Panc1 (cell line): Measurements from ENCODE around the gene DUS1L. TPM values are rescaled to one million over a fixed set of nuclear protein-coding genes. Genes with fewer than 3 reads are reported as not detected.

Experiments
- ATAC-seq: fragments of 200-7000 bp; cut with Tn5 transposase; 2 replicates; pipeline ENCODE4 v1.9.1; 2020; ENCODE audit warnings: mild to moderate bottlenecking, moderate library complexity
- BruUV-seq: library from RNA; stranded (reverse); fragments of 400-500 nt; replicated peaks from 2 replicates; lab custom pipeline; 2021; lab: Mats Ljungman, UMichigan
- CTCF ChIA-PET: fragments of 300-600 bp; sonication (Branson Sonifier 250); formaldehyde crosslinking; loops from one replicate; lab custom pipeline; 2022; ENCODE audit warnings: antibody characterized with exemption; lab: Charles Lee
- POLR2A ChIA-PET: fragments of 300-600 bp; sonication (Branson Sonifier 250); formaldehyde crosslinking; loops from one replicate; lab custom pipeline; 2022; ENCODE audit warnings: antibody characterized with exemption; lab: Charles Lee
- DNase-seq: peaks from one replicate; pipeline ENCODE4 v3.0.0-alpha.2; 2010; ENCODE audit warnings: low read depth, low spot score
- H3K27ac ChIP-seq: 2 replicates; pipeline ENCODE4 v1.5.1; 2011; ENCODE audit warnings: mild to moderate bottlenecking, low read length, inconsistent platforms
- H3K27me3 ChIP-seq: fragments of 200-500 bp; sonication (Bioruptor generic); 2 replicates; pipeline ENCODE4 v1.6.0; 2014; ENCODE audit warnings: low read length, inconsistent platforms; ENCODE audit not compliant: control insufficient read depth, insufficient read depth
- H3K36me3 ChIP-seq: fragments of 200-500 bp; sonication (Bioruptor generic); 2 replicates; pipeline ENCODE4 v1.5.1; 2014; ENCODE audit warnings: inconsistent platforms, mild to moderate bottlenecking, low read length, moderate library complexity; ENCODE audit not compliant: control insufficient read depth, insufficient read depth
- H3K4me1 ChIP-seq: 2 replicates; pipeline ENCODE4 v1.5.1; 2011; ENCODE audit warnings: inconsistent platforms, mild to moderate bottlenecking, low read length, moderate library complexity; ENCODE audit not compliant: control insufficient read depth, insufficient read depth
- H3K4me3 ChIP-seq, 2 experiments: 2 replicates each; pipeline ENCODE4 v1.5.1; 2011 to 2012; ENCODE audit warnings: low read depth in 2 of 2, low read length in 2 of 2, mild to moderate bottlenecking in 2 of 2, inconsistent platforms in 1 of 2, moderate library complexity in 1 of 2
- H3K9me3 ChIP-seq: fragments of 200-500 bp; sonication (Bioruptor generic); 2 replicates; pipeline ENCODE4 v1.5.1; 2014; ENCODE audit warnings: low read depth, mild to moderate bottlenecking, inconsistent platforms, low read length, moderate library complexity; ENCODE audit not compliant: control insufficient read depth, insufficient read depth
- CTCF ChIP-seq: fragments of 450-650 bp; IDR thresholded peaks from 2 replicates; pipeline ENCODE4 v1.5.1; 2017; ENCODE audit warnings: mild to moderate bottlenecking
- POLR2AphosphoS5 ChIP-seq: IDR thresholded peaks from 2 replicates; pipeline ENCODE4 v1.6.1; 2012; ENCODE audit warnings: mild to moderate bottlenecking, low read depth, low read length, moderate library complexity
- REST ChIP-seq, 2 experiments: IDR thresholded peaks; 2 replicates each; pipeline ENCODE4 v1.6.1; 2011 to 2012; ENCODE audit warnings: low read depth in 2 of 2, control low read depth in 1 of 2, low read length in 1 of 2, mild to moderate bottlenecking in 1 of 2, moderate library complexity in 1 of 2; ENCODE audit not compliant: insufficient read depth in 1 of 2
- SIN3A ChIP-seq: IDR thresholded peaks from 2 replicates; pipeline ENCODE4 v1.6.1; 2012; ENCODE audit warnings: low read depth, mild to moderate bottlenecking, low read length, moderate library complexity, borderline replicate concordance; ENCODE audit not compliant: insufficient read depth
- TCF7L2 ChIP-seq: IDR thresholded peaks from 2 replicates; pipeline ENCODE4 v1.6.1; 2011; ENCODE audit warnings: mild to moderate bottlenecking, low read depth, low read length, inconsistent platforms
- in situ Hi-C: cut with HindIII; loops from 2 replicates; pipeline ENCODE4 v1.10.0; 2016; ENCODE audit warnings: low sequenced_read_pairs, low pct_unique_long_range_greater_than_20kb
- intact Hi-C: fragments of 100-400 bp; cut with micrococcal nuclease; formaldehyde crosslinking; loops from one replicate; pipeline ENCODE4 v1.10.0; 2022; ENCODE audit not compliant: unreplicated experiment
- total RNA-seq: library from RNA; stranded (reverse); gene quantifications from one replicate; pipeline ENCODE4 v1.2.1, GENCODE V29; 2021; ENCODE audit not compliant: unreplicated experiment

The DUS1L gene
- total RNA-seq, 1 experiment from 2014 or later: 115 TPM

- CTCF ChIA-PET: no interaction called here
- Histone ChIP-seq H3K27me3 (no peaks in the 10 kb centered on the region), H3K36me3 (no peaks in the 10 kb centered on the region), H3K9me3 (no peaks in the 10 kb centered on the region), H3K4me3 (no peak overlapping the region), H3K4me1 (no peaks in the 10 kb centered on the region), H3K27ac (no peak overlapping the region)
- TF ChIP-seq CTCF (no peak), TCF7L2 (no peak), POLR2AphosphoS5 (no peak), REST (IDR thresholded peaks at IDR 0.05; ENCODE audit: insufficient read depth in 1 of 2, low read depth in 2 of 2, low read length in 1 of 2) (no peak), SIN3A (no peak)
- no TSS peak for BruUV-seq
- ATAC-seq (no peak), DNase-seq (no peak)
- in situ Hi-C loops (no loop called here), intact Hi-C loops (no loop called here)
- POLR2A ChIA-PET: no interaction called here
Measured at GRCh38 chr17:82043507-82043906, 22.1 kb downstream of the DUS1L start.

- in situ Hi-C loops: no loop called here
- TF ChIP-seq REST (IDR thresholded peaks at IDR 0.05; ENCODE audit: insufficient read depth in 1 of 2, low read depth in 2 of 2, low read length in 1 of 2): no peak
- TF ChIP-seq POLR2AphosphoS5: no peak
- no peak for TF ChIP-seq TCF7L2
- no peaks in the 10 kb centered on the region for H3K4me1 ChIP-seq
- no peak for DNase-seq
- H3K27ac ChIP-seq: no peak overlapping the region
- no TSS peak for BruUV-seq
- H3K36me3 ChIP-seq: no peaks in the 10 kb centered on the region
- no peaks in the 10 kb centered on the region for H3K9me3 ChIP-seq
- intact Hi-C loops: no loop called here
- no peak for ATAC-seq
- no peaks in the 10 kb centered on the region for H3K27me3 ChIP-seq
- POLR2A ChIA-PET: no interaction called here
- CTCF ChIA-PET: no interaction called here
- no peak overlapping the region for H3K4me3 ChIP-seq
Measured at GRCh38 chr17:82042649-82043048, 23.0 kb downstream of the DUS1L start.
